Adrenal gland (tissue), 5 donors: ENCODE results near the gene ADCY2.

Source experiments
- CTCF ChIP-seq, 6 experiments: fragments of 450-650 bp in 4 of 6; fragments of 200-600 bp in 2 of 6; sonication (generic) in 1 of 6; IDR thresholded peaks; 1 replicate in 5 of 6; 2 replicates in 1 of 6; pipeline versions ENCODE4 v1.5.1 to v1.8.0; 2016 to 2021; ENCODE audit warnings: antibody characterized with exemption in 6 of 6, mild to moderate bottlenecking in 2 of 6, moderate library complexity in 1 of 6
- POLR2A ChIP-seq, 2 donors: fragments of 450-650 bp; IDR thresholded peaks; one replicate each; pipeline ENCODE4 v1.6.1; 2017; ENCODE audit warnings: antibody characterized with exemption in 2 of 2, mild to moderate bottlenecking in 2 of 2, moderate library complexity in 1 of 2
- donor health status: DM: no; HTN: no; CAD: no.

- TF ChIP-seq CTCF (IDR thresholded peaks at IDR 0.05) (no peak), POLR2A (IDR thresholded peaks at IDR 0.05) (no peak)
Observed at GRCh38 chr5:7462758-7463157, 66.8 kb downstream of the ADCY2 start.
